ENCODE results near the gene ZNF609.

- TF ChIP-seq GATA2 (IDR thresholded peaks at IDR 0.05; ENCODE audit: low read depth, low read length) (no peak), GATA3 (IDR thresholded peaks at IDR 0.05; ENCODE audit: low read depth, low read length) (no peak)
Observed at GRCh38 chr15:64501396-64501715, 41.0 kb downstream of the ZNF609 start.
